GM12892 (cell line): Measurements from ENCODE around the gene SMARCC1.

ENCODE experiments used
- POLR2A ChIP-seq: IDR thresholded peaks from 2 replicates; pipeline ENCODE4 v1.6.1; 2011; ENCODE audit warnings: low read depth, low read length, control low read depth
- TAF1 ChIP-seq: IDR thresholded peaks from 2 replicates; pipeline ENCODE4 v1.6.1; 2011; ENCODE audit warnings: low read depth, mild to moderate bottlenecking, control low read depth, low read length, borderline replicate concordance

GRCh38 chr3:47747558-47747957 lies 34.1 kb downstream of the SMARCC1 start:
- TF ChIP-seq POLR2A (no peak), TAF1 (no peak)
